Measurements from ENCODE around the gene SSTR3. TPM values are rescaled to one million over a fixed set of nuclear protein-coding genes. Genes with fewer than 3 reads are reported as not detected.

SSTR3 gene
- total RNA-seq, 1 experiment from 2014 or later: 0.08 TPM

- no TSS peak for BruUV-seq (replicated peaks)
- POLR2A ChIA-PET: no interaction called here
Observed at GRCh38 chr22:37187891-37188761, 24.2 kb downstream of the SSTR3 start, which contains the start of gene C1QTNF6. TSS of gene C1QTNF6 (minus strand) at chr22:37188247. CDS start at chr22:37188213, 34 bp downstream.

GRCh38 chr22:37187552-37187890, 24.8 kb downstream of the SSTR3 start:
- Histone ChIP-seq H3K27ac (ENCODE audit: low read length) (peak overlapping the region; percentile 94), H3K4me1 (ENCODE audit: control insufficient read depth, insufficient read depth, low read length) (peaks cover 57% of the 10 kb centered on the region), H3K36me3 (ENCODE audit: control insufficient read depth, insufficient read depth, low read length) (no peaks in the 10 kb centered on the region), H3K27me3 (ENCODE audit: control insufficient read depth, insufficient read depth, low read length) (no peaks in the 10 kb centered on the region), H3K9me3 (ENCODE audit: control insufficient read depth, insufficient read depth, low read depth, low read length) (no peaks in the 10 kb centered on the region), H3K4me3 (ENCODE audit: low read depth in 2 of 2, low read length in 2 of 2) (peak overlapping the region; percentile 49 to 64)
- peak; percentile 43 for ATAC-seq
- in situ Hi-C loops (cut with HindIII; ENCODE audit: low pct_unique_long_range_greater_than_20kb, low sequenced_read_pairs): no loop called here
- no peak for DNase-seq (ENCODE audit: low read depth, low spot score)
- TF ChIP-seq REST (IDR thresholded peaks at IDR 0.05; ENCODE audit: insufficient read depth in 1 of 2, low read depth in 2 of 2, low read length in 1 of 2): no peak
- no peak for TF ChIP-seq SIN3A (IDR thresholded peaks at IDR 0.05; ENCODE audit: borderline replicate concordance, insufficient read depth, low read depth, low read length)
- TF ChIP-seq TCF7L2 (IDR thresholded peaks at IDR 0.05; ENCODE audit: low read depth, low read length): no peak
- no peak for TF ChIP-seq CTCF (IDR thresholded peaks at IDR 0.05)
- no peak for TF ChIP-seq POLR2AphosphoS5 (IDR thresholded peaks at IDR 0.05; ENCODE audit: low read depth, low read length)
- no TSS peak for BruUV-seq (replicated peaks)
- CTCF ChIA-PET: interaction anchor here (0.6 kb wide), 1 partner anchor 142 kb away, joined by 4 read pairs; no protein-coding TSS in a partner anchor
- intact Hi-C loops (cut with micrococcal nuclease; ENCODE audit: unreplicated experiment): no loop called here
- POLR2A ChIA-PET: interaction anchor here (0.9 kb wide), 1 partner anchor 18 kb away, joined by 7 read pairs; no protein-coding TSS in a partner anchor

More at GRCh38 chr22:37187891-37188761, 24.2 kb downstream of the SSTR3 start, which contains the start of gene C1QTNF6:
- intact Hi-C loops (cut with micrococcal nuclease; ENCODE audit: unreplicated experiment) (no loop called here), in situ Hi-C loops (cut with HindIII; ENCODE audit: low pct_unique_long_range_greater_than_20kb, low sequenced_read_pairs) (no loop called here)
- Histone ChIP-seq H3K9me3 (ENCODE audit: control insufficient read depth, insufficient read depth, low read depth, low read length) (no peaks in the 10 kb centered on the region), H3K36me3 (ENCODE audit: control insufficient read depth, insufficient read depth, low read length) (no peaks in the 10 kb centered on the region), H3K27ac (ENCODE audit: low read length) (peak within 1 kb of the TSS; percentile 94), H3K27me3 (ENCODE audit: control insufficient read depth, insufficient read depth, low read length) (no peaks in the 10 kb centered on the region), H3K4me3 (ENCODE audit: low read depth in 2 of 2, low read length in 2 of 2) (peak within 1 kb of the TSS; percentile 49 to 64), H3K4me1 (ENCODE audit: control insufficient read depth, insufficient read depth, low read length) (peaks cover 63% of the 10 kb centered on the region)
- ATAC-seq: peak; percentile 75
- DNase-seq (ENCODE audit: low read depth, low spot score): no peak
- TF ChIP-seq CTCF (IDR thresholded peaks at IDR 0.05) (no peak), POLR2AphosphoS5 (IDR thresholded peaks at IDR 0.05; ENCODE audit: low read depth, low read length) (peak; percentile 49; the same call in 1 of the 2 replicates)
- CTCF ChIA-PET: no interaction called here

Measured in Panc1 (cell line).